Activated T-helper 1 cell treated with anti-CD3 and anti-CD28 coated beads, Interleukin-2, amount 50 U/mL, for 16 hours (primary cell): ENCODE data around the gene GSE1.

Experiments
- DNase-seq, 2 donors: peaks; one replicate each; pipeline ENCODE4 v3.0.0-alpha.2; 2020; ENCODE audit warnings: low read depth in 1 of 2, low spot score in 1 of 2

Gene GSE1

GRCh38 chr16:85674828-85675227, 61.7 kb downstream of the GSE1 start:
- no peak for DNase-seq

GRCh38 chr16:85675251-85675874, 62.2 kb downstream of the GSE1 start:
- no peak for DNase-seq

GRCh38 chr16:85676466-85676865, 63.3 kb downstream of the GSE1 start:
- DNase-seq = no peak

GRCh38 chr16:85677383-85677967, 64.4 kb downstream of the GSE1 start:
- DNase-seq = no peak

- no peak for DNase-seq
Observed at GRCh38 chr16:85678016-85678415, 64.9 kb downstream of the GSE1 start.

- DNase-seq = no peak
Observed at GRCh38 chr16:85678821-85679220, 65.7 kb downstream of the GSE1 start.

GRCh38 chr16:85679870-85680269, 66.7 kb downstream of the GSE1 start:
- no peak for DNase-seq

GRCh38 chr16:85680352-85680944, 67.3 kb downstream of the GSE1 start:
- no peak for DNase-seq

- DNase-seq = no peak
Observed at GRCh38 chr16:85681255-85681654, 68.1 kb downstream of the GSE1 start.

- no peak for DNase-seq
Observed at GRCh38 chr16:85682516-85682915, 69.4 kb downstream of the GSE1 start.

GRCh38 chr16:85683363-85683762, 70.2 kb downstream of the GSE1 start:
- no peak for DNase-seq

GRCh38 chr16:85685251-85685650, 72.1 kb downstream of the GSE1 start:
- no peak for DNase-seq

GRCh38 chr16:85686912-85687591, 73.9 kb downstream of the GSE1 start:
- DNase-seq = no peak

- no peak for DNase-seq
Observed at GRCh38 chr16:85687651-85688471, 74.7 kb downstream of the GSE1 start.

- DNase-seq = peak; percentile 72 to 86
Observed at GRCh38 chr16:85688586-85689284, 75.6 kb downstream of the GSE1 start, which contains the start of gene GINS2. Gene GINS2 (minus strand): TSS chr16:85688954. CDS start chr16:85688898, 56 bp downstream.

- DNase-seq = no peak
Observed at GRCh38 chr16:85689285-85689949, 76.3 kb downstream of the GSE1 start.

- DNase-seq = no peak
Observed at GRCh38 chr16:85689950-85690320, 76.8 kb downstream of the GSE1 start.

- DNase-seq = no peak
Observed at GRCh38 chr16:85690469-85691064, 77.4 kb downstream of the GSE1 start.

GRCh38 chr16:85695196-85696128, 82.3 kb downstream of the GSE1 start:
- no peak for DNase-seq
